HG02884 (cell line): Measurements from ENCODE around the gene MYO9B.
A peak's percentile ranks its signal among the peaks of the same experiment; 100 is the strongest.
"Not testable (repeated sequence)": the region's sequence is repeated elsewhere in the genome, so short reads cannot be mapped to it uniquely, and the experiment has no call there.

ENCODE experiments used
- ATAC-seq: cut with Tn5 transposase; IDR thresholded peaks from one replicate; pipeline ENCODE4 v1.9.1; 2021; ENCODE audit warnings: mild to moderate bottlenecking, moderate library complexity; ENCODE audit not compliant: unreplicated experiment

Gene MYO9B

DNA sequence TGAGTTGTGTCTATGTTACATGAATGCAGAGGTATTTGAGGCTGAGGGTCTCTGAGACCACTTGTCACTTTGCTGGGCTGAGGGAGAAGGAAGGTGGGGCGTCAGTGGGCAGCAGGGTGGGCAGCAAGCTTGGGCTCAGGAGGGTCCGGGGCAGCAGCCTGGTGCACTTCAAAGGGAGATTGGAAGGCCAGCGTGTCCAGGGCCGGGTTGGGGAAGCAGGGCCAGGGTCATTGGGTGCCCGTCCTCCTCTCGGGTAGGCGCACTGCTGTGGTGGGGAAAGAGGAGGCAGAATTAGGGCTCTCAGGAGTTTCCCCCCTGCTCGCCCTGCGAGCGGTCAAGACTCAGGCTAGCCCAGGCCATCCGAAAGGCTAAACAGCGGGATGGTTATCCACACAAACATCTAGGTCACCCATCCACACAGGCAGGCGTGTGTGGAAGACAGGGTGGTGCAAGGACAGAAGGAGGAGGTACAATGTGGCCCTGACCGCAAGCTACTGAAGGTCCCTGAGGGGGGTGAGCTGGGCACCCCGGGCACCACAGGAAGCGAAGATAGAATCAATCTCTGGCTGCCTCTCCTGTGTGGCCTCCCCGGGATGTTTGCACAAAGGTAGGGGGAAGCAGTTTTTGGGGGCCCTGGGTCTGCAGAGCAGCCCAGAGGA, 37.7 kb downstream of the MYO9B start:
- no peak for ATAC-seq

GRCh38 chr19:17114414-17114831, 38.8 kb downstream of the MYO9B start:
- no peak for ATAC-seq

DNA sequence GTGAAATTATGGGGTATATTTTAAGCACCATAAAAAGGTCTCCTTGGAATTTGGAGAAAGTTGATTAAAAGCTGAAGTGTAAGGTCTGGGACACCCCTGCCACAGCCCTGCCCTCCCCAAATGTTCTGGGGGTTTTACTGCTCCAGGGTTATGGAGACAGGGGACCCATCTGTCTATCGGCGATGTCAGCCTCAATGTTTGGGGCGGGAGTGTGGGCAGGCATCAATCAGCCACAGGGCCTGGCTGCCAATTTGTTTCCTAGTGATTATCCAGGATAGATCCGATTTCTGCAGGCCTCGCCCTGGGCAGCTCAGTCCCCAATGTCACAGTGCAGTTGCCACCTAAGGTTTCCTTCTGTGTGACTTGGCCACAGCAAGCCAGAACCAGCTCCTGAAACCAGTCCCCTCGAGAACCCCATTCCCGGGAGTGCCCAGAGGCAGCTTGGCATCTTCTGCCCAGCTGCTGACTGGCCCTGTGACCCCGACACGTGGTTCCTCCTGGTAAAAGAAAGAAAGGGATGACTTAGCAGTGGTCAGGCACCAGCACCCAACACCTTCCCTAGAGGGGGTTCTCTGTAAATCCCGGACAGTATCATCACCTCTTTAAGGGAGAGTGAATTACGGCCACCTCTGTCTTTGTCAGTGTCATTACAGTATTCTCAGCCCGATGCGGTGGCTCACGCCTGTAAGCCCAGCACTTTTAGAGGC, 41.6 kb downstream of the MYO9B start:
- no peak for ATAC-seq

- ATAC-seq, result no peak
Observed at GRCh38 chr19:17118957-17119356, 43.4 kb downstream of the MYO9B start.

- no peak for ATAC-seq
Observed at GRCh38 chr19:17121736-17122293, 46.2 kb downstream of the MYO9B start.

DNA sequence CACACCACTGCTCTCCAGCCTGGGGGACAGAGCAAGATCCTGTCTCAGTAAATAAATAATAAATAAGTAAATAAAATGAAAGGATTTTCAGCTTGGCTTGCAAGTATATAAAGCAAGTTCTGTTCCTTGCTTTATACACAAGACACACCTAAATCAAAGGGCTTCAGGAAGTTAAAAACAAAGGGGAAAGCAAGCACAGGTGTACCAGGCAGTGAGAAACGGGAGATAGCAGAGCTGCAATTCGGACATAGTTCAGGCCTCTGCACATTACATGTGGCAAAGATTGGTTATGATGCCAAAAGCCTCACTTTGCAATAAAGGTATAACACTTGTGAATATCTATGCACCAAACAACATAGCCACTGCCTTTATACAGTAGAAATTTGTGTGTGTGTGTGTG, 47.5 kb downstream of the MYO9B start:
- ATAC-seq, result no peak

DNA sequence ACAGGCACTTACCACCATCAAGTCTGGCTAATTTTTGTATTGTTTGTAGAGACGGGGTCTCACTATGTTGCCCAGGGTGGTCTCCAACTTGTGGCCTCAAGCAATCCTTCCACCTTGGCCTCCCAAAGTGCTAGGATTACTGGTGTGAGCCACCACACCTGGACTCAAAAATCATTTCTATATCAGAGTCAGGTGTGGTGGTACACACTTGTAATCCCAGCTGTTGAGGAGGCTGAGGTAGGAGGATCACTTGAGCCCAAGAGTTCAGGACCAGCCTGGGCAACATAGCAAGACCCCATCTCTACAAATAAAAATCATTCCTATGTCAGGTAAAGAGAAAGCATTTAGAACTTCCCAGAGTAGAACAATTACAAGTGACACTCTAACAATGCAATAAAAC, 48.4 kb downstream of the MYO9B start:
- no peak for ATAC-seq

GRCh38 chr19:17125062-17125727, 49.6 kb downstream of the MYO9B start:
- ATAC-seq, result peak; percentile 46

GRCh38 chr19:17125728-17126677, 50.4 kb downstream of the MYO9B start:
- ATAC-seq, result peak; percentile 54

DNA sequence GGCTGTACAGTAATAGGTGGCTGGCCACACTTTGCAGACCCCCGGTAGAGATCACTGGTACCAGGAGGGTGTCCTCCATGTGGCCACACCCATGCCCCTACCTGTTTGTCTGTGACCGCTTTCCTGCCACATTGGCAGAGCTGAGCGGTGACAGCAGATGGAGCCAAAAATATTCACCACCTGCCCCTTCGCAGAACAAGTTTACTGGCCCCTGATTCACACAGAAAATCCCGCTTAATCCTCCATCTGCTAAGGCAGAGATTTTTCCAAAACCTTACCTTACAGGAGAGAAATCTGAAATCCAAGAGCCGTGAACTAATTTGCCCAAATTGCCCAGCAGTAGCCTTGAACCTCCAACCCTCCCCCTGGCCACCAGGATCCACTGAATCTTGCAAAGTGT, 52.1 kb downstream of the MYO9B start:
- ATAC-seq, result no peak

DNA sequence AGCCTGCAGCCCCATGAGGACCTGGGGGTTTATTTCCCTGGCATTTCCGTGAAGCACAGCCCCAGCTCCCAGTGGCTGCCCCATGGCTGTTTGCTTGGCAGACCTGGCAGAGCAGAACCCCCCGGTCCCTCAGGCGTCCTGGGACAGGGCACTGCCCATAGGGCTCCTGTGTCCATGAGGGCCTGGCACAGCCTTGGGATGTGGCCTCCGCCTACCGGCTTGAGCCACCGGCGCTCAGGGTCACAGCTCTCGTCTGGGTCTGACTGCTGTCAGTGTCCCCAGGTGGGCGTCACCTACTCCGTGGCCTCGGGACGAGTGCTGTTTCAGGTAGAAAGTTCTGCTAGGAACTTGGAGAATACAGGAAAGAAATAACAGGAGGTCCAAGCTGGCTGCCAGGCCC, 52.8 kb downstream of the MYO9B start:
- no peak for ATAC-seq

- ATAC-seq, result no peak
Observed at GRCh38 chr19:17128820-17129219, 53.2 kb downstream of the MYO9B start.

DNA sequence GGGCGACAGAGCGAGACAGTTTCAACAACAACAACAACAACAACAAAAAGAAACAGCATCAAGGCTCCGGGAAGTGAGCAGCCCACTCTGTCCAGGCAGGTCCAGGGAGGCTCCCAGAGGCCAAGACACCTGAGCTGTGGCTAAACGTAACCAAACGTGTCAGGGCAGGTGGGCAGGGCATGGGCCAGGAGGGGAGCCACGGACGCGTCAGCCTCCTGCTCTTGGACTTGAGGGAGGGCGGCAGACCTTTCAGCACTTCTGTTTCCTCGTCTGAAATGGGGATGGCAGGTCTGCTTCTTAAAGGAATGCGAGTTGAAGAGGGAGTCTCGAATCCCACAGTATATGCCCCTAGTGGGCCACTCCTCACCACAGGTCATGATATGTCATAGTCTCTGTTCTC, 53.8 kb downstream of the MYO9B start:
- ATAC-seq, result no peak

DNA sequence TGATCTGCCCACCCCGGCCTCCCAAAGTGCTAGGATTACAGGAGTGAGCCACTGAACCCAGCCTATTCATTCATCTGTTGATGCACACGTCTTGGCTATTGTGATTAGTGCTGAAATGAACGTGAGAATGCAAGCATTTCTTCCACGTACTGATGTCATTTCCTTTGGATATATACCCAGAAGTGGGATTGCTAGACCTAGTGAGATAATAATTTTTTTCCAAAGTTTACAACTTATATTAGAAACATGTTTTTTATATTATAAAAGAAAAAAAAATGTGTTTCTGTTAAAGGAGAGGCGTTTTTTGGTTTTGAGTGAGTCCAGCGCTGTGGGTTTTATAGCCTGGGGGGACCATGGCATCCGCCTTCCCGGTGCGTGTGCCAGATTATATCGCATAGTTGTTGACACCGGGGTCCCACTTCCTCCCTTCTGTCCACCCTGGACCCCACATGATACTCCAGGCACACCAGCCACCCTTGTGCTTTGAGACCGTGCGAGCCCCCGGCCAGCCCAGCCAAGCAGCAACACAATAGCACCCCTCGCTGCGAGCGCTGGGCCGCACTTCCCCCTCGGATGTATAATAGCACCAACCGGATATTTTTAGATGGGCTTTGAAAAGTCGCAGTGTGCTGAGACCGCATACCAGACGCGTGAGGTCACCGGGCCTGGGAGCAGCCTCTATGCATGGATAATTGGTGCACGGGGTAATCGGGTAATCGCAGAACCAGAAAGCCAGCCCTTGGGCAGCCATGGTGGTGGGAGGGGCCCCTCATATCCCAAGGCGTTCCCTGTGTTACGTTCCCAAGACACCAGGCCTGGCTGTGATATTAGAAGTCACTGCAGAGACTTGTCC, 59.6 kb downstream of the MYO9B start:
- peak; percentile 66 for ATAC-seq

- no peak for ATAC-seq
Observed at GRCh38 chr19:17136021-17136420, 60.4 kb downstream of the MYO9B start.

DNA sequence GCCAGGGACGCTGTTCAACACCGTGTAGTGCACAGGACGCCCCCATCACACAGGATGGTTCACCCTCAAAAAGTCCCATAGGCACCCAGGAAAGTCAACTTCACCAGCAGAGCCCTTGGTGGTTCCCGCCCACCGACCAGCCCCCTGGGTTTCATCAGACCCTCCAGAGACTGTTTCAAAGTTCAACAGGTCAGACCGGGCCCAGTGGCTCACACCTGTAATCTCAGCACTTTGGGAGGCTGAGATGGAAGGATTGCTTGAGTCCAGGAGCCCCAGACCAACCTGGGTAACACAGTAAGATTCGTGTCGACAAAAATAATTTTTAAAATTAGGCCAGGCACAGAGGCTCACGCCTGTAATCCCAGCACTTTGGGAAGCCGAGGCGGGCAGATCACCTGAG, 61.0 kb downstream of the MYO9B start:
- no peak for ATAC-seq

DNA sequence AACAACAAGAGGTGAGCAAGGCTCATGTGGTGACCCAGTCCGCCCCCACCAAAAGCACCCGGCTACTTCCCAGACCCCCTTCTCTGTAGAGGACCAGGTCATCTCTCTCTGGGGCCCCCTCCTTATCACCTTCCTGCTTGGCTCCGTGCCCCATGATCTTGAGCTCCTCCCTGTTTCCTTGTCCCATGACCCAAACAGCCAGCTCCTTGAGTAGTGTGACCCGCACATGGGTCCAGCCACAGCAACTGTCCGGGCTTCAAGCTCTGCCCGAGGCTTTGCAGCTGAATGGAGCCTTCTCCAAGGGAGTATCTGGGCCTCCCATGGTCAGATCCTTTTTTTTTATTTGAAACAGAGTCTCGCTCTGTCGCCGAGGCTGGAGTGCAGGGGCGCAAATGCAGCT, 61.8 kb downstream of the MYO9B start:
- ATAC-seq, result no peak

DNA sequence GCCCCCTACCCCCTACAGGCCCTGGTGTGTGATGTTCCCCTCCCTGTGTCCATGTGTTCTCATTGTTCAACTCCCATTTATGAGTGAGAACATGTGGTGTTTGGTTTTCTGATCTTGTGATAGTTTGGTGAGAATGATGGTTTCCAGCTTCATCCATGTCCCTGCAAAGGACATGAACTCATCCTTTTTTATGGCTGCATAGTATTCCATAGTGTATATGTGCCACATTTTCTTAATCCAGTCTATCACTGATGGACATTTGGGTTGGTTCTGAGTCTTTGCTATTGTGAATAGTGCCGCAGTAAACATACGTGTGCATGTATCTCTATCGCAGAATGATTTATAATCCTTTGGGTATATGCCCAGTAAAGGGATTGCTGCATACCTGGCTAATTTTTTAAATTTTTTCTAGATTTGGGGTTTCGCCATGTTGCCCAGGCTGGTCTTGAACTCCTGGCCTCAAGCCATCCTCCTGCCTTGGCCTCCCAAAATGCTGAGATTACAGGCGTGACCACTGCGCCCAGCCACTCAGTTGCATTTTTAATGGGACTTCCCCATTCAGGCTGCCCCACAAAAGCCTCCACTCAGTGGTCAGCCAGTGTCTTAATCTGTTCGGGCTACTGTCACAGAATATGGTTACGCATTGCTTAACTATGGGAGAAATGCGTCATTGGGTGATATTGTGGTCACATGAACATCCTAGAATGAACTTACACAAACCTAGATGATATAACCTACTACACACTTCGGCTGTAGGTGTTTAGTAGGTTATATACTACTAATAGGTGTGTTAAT, 62.7 kb downstream of the MYO9B start:
- ATAC-seq, result not testable (repeated sequence)
